Esophagus muscularis mucosa (tissue), 3 donors: ENCODE data around the gene B3GNT7.

Source experiments
- CTCF ChIP-seq, 3 experiments: fragments of 200-600 bp in 2 of 3; fragments of 450-650 bp in 1 of 3; sonication (generic) in 2 of 3; IDR thresholded peaks; one replicate each; pipeline ENCODE4 v1.5.1; 2017 to 2019; ENCODE audit warnings: antibody characterized with exemption in 3 of 3, mild to moderate bottlenecking in 2 of 3, moderate library complexity in 1 of 3
- POLR2A ChIP-seq: fragments of 450-650 bp; IDR thresholded peaks from one replicate; pipeline ENCODE4 v1.6.1; 2017; ENCODE audit warnings: antibody characterized with exemption, moderate library complexity, mild to moderate bottlenecking, low read depth

DNA sequence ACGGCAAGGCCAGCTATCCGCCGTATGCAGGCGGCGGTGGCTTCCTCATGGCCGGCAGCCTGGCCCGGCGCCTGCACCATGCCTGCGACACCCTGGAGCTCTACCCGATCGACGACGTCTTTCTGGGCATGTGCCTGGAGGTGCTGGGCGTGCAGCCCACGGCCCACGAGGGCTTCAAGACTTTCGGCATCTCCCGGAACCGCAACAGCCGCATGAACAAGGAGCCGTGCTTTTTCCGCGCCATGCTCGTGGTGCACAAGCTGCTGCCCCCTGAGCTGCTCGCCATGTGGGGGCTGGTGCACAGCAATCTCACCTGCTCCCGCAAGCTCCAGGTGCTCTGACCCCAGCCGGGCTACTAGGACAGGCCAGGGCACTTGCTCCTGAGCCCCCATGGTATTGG, 3.1 kb downstream of the B3GNT7 start:
- TF ChIP-seq POLR2A = no peak
- TF ChIP-seq CTCF (IDR thresholded peaks at IDR 0.05) = no peak
